Cardiac fibroblast (primary cell): ENCODE results near the gene TLR10.
A peak's percentile ranks its signal among the peaks of the same experiment; 100 is the strongest.

Experiments
- DNase-seq, 2 donors: peaks; one replicate each; pipeline versions ENCODE4 v3.0.0 to v3.0.0-alpha.2; 2010; ENCODE audit warnings: low read depth in 2 of 2
- H3K4me3 ChIP-seq, 2 donors: replicated peaks in 1 of 2; 1 replicate in 1 of 2; 2 replicates in 1 of 2; pipeline ENCODE4 v1.5.1; 2011; ENCODE audit warnings: low read depth in 2 of 2, low read length in 2 of 2, mild to moderate bottlenecking in 2 of 2, moderate library complexity in 1 of 2
- TF ChIP-seq, protein P1 (sequence below): IDR thresholded peaks from one replicate; pipeline ENCODE4 v1.5.1; 2011; ENCODE audit warnings: low read depth, mild to moderate bottlenecking, low read length, inconsistent platforms

TLR10 gene

DNA sequence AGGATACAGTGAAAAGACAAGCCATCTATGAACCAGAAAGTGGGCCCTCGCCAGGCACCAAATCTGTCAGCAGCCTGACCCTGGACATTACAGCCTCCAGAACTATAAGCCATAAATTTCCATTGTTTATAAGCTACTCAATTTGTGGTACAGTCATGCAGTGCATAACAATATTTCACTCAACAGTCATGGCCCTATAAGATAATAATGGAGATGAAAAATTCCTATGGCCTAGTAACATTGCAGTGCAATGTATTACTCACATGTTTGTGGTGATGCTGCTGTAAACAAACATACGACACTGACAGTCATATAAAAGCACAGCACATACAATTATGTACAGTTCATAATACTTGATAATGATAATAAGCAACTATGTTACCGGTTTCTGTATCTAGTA lies 38.9 kb upstream of the TLR10 start:
- TF ChIP-seq, protein P1, sequence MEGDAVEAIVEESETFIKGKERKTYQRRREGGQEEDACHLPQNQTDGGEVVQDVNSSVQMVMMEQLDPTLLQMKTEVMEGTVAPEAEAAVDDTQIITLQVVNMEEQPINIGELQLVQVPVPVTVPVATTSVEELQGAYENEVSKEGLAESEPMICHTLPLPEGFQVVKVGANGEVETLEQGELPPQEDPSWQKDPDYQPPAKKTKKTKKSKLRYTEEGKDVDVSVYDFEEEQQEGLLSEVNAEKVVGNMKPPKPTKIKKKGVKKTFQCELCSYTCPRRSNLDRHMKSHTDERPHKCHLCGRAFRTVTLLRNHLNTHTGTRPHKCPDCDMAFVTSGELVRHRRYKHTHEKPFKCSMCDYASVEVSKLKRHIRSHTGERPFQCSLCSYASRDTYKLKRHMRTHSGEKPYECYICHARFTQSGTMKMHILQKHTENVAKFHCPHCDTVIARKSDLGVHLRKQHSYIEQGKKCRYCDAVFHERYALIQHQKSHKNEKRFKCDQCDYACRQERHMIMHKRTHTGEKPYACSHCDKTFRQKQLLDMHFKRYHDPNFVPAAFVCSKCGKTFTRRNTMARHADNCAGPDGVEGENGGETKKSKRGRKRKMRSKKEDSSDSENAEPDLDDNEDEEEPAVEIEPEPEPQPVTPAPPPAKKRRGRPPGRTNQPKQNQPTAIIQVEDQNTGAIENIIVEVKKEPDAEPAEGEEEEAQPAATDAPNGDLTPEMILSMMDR = no peak
- peak in 1 of 2 donors; percentile 19 for DNase-seq
- no peak overlapping the region for H3K4me3 ChIP-seq

DNA sequence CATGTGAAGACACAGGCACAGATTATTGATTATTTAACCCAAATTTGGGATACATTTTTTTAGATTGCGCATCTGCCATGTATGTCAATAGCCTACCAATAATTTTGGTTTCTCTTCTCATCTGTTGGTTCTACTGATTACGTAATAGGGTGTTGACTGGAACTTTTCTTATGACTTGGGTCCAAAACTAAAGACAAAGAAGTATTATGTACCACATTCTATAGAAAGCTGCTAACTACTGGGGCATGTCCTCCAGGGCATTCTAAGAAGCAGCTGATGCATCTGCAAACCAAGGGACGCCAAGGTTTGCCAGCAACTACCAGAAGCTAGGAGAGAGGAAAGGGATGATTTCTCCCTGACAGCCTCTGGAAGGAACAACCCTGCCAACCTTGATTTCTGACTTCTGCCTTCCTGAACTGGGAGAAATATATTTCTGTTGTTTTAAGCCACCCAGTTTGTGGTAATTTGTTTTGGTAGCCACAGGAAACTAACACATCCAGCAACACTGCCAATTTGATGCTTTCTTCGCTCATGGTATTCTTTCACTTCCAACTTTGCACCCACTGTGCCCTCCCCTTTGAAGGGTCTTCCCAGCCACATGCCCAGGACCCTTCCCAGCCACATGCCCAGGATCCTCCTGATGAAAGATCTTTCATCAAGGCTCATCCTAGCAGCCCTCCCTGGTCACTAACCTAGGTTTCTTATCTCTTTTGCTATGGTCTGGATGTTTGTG lies 37.7 kb upstream of the TLR10 start:
- no peak overlapping the region for H3K4me3 ChIP-seq
- TF ChIP-seq, protein P1 = no peak
- DNase-seq = no peak

DNA sequence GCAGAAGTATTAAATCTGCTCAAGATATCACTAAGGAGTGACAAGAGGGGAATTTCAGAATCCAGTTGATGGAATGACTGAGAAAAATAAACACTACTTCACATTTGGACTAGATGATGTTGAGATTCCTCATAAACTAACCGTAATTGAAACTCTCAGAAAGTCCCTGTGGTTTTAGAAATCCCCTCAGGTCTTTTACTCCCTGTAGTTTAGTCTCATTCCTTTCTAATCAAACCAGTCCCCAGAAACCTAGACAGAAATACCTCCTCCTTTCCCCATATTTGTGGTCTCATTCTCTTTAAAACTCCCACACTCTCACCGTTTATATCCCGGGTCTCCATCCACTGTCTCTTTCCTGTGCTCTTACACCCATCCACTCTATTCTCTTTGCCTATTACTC lies 36.8 kb upstream of the TLR10 start:
- TF ChIP-seq, protein P1 = no peak
- H3K4me3 ChIP-seq = no peak overlapping the region
- DNase-seq = no peak

DNA sequence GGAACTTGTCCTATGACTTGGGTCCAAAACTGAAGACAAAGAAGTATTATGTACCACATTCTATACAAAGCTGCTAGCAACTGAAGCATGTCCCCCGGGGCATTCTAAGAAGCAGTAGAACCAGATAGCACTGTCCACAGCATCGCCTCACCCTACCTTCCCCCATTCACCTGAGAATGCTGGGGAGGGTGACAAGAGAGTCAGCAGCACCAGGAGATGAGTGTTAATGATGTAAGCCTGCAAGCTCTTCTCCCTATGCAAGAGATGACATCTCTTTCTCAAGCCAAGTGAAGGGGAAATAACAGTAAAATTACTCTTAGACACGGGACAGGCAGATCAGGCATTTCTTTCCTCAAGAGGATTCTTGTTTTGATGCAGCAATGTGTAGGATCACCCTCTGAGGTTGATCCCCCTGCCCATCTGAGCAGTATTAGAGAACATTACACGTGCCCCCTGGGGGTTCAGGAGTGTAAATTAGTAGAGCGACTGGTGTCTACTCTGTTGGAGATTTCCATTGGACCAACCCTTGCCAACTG lies 35.7 kb upstream of the TLR10 start:
- DNase-seq = no peak
- TF ChIP-seq, protein P1 = no peak
- no peak overlapping the region for H3K4me3 ChIP-seq

DNA sequence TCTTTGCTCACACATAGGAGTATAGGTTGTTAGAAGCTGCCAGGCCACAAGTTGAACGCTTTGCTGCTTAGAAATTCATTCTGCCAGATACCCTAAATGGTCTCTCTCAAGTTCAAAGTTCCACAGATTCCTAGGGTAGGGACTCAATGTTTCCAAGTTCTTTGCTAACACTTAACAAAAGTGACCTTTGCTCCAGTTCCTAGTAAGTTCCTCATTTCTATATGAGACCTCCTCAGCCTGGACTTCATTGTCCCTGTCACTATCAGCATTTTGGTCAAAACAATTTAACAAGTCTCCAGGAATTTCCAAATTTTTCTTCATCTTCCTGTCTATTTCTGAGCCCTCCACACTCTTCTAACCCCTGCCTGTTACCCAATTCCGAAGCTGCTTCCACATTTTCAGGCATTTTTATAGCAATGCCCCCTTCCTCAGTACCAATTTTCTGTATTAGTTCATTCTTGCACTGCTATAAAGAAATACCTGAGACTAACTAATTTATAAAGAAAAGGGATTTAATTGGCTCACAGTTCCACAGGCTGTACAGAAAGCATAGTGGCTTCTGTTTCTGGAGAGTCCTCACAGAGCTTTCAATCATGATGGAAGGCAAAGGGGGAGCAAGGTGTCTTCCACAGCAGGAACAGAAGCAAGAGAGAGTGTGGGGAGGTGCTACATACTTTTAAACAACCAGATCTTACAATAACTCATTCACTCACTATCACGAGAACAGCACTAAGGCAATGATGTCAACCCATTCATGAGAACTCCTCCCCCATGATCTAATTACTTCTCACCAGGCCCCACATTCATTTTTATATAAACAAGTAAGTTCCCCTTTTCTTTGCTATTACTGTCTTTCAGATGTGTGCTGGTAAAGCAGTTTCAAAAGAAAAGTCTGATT lies 33.3 kb upstream of the TLR10 start:
- TF ChIP-seq, protein P1 = no peak
- peak in 1 of 2 donors; percentile 29 for DNase-seq
- H3K4me3 ChIP-seq = no peak overlapping the region

DNA sequence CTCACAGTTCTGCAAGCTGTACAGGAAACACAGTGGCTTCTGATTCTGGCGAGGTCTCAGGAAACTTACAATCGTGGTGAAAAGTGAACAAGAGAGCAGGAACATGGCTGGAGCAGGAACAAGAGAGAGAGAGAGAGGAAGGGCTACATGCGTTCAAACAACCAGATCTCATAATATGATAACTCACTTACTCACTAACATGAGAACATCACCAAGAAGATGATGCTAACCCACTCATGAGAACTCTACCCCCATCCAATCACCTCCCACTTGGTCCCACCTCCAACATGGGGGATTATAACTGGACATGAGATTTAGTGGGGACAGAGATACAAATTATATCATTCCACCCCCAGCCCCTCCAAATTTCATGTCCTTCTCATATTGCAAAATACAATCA lies 31.6 kb upstream of the TLR10 start:
- no peak for DNase-seq
- no peak overlapping the region for H3K4me3 ChIP-seq
- TF ChIP-seq, protein P1 = no peak
